NCI-H774 (cell line): Measurements from ENCODE around the gene PRSS23.
"Not testable (repeated sequence)": the region's sequence is repeated elsewhere in the genome, so short reads cannot be mapped to it uniquely, and the experiment has no call there.

Experiments
- DNase-seq: peaks from one replicate; lab custom pipeline; 2025; lab: John Stamatoyannopoulos, UW

Gene PRSS23, protein sequence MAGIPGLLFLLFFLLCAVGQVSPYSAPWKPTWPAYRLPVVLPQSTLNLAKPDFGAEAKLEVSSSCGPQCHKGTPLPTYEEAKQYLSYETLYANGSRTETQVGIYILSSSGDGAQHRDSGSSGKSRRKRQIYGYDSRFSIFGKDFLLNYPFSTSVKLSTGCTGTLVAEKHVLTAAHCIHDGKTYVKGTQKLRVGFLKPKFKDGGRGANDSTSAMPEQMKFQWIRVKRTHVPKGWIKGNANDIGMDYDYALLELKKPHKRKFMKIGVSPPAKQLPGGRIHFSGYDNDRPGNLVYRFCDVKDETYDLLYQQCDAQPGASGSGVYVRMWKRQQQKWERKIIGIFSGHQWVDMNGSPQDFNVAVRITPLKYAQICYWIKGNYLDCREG

DNA sequence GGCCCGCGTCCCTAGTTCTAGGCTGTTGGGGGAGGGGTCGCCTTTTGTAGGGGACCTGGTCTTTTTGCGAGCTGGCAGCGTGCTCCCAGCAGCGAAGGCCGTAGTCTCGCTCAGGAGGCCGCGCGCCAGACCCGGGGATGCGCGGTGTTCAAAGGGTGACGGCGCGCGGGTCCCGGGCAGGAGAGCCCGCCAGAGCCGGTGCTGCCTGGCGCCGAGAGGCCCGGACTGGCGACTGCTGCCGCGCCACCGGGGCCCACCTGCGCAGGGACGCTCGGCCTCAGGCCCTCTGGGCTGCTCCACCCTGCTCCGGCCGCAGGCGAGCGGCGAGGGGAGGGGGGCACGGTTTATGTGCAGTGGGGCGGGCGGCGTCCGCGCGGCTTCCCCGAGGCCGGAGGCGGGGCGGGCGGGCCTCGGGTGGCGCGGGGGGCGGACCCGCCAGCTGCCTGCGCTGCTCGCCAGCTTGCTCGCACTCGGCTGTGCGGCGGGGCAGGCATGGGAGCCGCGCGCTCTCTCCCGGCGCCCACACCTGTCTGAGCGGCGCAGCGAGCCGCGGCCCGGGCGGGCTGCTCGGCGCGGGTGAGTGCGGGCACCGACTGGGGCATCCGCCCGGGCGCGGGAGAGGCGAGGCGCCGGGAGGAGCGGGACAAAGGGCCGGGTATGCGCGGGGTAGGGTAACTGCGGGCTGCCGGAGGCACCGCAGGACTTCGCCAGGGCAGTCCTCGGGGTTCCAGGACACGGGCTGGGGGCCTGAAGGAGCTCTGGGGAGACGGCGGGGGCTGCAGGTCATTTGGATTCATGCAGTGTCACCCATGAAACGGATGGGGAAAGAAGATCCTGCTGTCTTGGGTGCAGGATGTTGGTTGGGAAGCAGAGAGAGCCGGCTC lies at the start of gene PRSS23:
PRSS23 (plus strand) TSS at position 467 of the 884 bp plus-strand sequence. CDS start 7,102 bp downstream, outside the sequence.
- peak; percentile 73 for DNase-seq

DNA sequence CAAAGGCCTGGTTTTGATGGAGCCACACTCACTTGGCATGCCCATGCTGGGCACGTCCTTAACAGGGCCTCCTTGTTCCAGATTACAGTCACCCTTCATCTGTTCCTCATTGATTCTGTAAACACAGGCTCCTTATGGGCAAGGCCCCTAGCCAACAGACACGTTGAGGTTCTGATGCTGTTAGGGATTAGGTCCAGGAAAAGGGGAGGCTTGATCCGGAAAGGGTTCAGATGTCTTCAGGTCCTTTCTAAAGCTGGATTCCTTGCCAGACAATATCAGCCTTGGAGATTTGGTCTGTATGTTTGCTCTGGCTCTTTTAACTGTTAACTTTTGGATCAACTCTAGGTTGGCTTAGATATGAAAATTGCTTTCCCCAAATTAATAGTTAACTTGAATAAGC lies 46.9 kb upstream of the PRSS23 start:
- DNase-seq = no peak

DNA sequence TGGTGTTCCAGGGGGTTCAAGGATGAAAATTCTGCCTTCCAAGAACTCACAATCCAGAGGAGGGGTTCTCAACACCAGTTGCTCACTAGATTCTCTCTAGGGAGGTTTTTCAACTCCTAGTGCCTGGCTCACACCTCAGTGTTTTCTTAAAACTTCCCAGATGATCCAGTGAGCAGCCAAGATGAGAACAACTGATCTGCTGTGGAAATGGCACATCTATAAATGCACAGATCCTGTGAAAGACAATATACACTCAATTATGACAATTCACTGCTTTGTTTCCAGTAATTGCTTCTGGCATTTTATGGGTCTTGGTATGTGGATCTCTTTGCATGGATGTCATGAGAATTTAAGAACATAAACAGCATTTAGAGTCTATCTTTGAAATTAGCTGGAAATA lies 45.2 kb upstream of the PRSS23 start:
- DNase-seq = no peak

DNA sequence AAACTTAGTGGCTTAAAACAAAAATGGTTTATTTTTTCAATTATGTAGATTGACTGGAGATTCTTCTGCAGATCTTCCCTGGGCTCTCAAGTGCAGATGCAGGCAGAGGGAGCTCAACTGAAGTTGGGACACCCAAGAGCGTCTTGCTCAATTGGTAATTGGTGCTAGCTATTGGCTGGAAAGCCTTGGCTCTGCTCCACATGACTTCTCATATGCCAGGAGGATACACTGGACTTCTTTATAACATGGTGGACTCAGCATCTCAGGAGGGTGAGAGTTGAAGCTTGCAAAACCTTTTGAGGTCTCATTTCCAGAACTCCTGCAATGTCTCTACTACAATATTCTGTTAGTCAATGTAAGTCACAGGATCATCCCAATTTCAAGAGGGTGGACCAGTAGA lies 42.2 kb upstream of the PRSS23 start:
- DNase-seq = no peak

DNA sequence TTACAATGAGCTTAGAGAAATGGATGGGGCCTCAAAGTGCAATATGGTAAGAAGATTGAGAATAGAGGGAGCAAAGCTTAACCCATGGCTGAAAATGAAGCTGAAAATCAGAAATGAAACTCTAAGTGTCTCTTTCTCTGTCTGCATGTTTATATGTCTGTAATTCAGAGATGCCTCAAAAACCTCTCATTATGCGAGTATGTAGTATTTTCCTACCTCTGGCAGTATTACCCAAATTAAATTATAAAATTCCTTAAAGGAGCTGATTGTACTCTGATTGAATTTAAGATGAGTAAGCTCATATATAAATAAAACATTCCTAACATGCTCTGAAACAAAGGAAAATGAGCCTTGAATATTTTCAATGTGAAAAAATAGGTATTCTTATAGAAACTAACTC lies 39.8 kb upstream of the PRSS23 start:
- DNase-seq = no peak

DNA sequence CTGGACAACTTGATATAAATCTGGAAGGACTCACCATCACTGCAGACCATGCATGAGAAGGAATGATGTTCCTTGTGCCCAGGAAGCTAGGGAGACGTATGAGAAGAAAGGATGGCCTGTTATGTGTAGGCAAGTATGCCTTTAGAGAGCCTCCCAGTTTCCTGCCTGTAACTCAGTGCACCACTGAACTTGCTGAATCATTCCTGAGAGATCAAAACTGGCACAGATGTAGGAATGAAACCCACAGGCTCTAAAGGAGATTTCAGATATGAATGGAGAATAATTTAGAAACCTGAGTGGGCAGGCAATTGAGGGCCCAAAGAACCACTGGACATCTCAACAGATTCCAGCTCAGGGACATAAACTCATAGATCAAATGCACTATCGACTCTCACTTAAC lies 38.4 kb upstream of the PRSS23 start:
- no peak for DNase-seq

DNA sequence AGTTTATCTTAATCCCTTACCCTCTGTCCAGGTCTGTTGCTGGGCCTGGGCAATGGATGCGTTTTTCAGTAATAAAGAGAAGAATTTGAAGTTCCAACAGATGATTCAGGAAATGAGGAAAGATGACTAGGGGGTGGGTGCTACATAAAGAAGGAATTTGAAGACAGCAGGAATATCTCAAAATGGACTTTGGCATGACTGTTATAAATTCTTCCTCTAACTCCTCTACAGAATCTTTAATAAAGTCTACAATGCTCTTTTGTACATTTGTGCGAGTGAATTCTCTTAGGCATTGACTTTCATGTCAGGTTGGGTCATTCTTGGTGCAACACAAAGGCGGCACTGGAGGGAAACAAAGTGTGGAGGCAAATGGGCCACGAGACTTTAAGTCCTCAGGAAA lies 35.1 kb upstream of the PRSS23 start:
- DNase-seq = no peak

DNA sequence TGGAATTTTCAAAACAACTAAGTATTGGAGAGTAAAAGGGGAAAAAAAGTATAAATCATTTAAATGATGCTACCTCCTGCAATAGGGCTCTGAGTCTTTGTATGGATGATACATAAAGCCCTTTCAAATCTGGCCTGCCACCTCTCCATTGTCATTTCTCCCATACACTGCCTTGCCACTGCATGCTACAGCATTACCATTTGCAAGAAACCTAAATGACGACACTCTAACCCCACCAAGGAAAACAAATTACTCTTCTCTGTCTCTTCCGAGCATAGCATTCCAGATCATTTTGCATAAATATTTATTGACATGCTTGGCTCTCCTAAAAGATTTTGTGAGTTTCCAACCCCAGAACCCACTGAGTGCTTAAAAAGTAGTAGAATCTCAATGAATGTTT lies 34.5 kb upstream of the PRSS23 start:
- DNase-seq = no peak

DNA sequence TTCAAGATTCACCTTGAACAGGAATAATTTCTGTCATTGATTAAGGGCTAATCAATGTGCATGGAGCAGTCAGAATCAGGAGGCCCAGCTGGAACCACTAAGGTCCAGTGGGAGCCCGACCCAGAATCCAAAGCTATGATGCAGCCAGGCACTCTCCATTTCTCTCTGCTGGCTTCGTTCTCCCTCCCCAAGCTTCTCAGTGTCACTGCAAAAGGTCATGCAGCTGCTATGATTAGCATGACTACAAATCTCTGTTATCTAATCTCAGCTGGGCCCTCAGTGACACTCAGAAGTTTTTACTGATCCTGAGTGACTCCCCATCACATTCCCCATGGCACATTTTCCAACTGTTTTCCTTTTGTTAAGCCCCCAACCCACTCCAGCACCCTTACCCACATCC lies 31.1 kb upstream of the PRSS23 start:
- DNase-seq = no peak

DNA sequence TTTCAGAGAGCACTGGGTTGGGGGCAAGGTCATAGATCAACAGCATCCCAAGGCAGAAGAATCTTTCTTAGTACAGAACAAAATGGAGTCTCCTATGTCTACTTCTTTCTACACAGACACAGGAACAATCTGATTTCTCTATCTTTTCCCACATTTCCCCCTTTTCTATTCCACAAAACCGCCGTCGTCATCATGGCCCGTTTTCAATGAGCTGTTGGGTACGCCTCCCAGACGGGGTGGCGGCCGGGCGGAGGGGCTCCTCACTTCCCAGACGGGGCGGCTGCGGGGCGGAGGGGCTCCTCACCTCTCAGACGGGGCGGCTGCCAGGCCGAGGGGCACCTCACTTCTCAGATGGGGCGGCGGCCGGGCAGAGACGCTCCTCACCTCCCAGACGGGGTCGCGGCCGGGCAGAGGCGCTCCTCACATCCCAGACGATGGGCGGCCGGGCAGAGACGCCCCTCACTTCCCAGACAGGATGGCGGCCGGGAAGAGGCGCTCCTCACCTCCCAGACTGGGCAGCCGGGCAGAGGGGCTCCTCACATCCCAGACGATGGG lies 29.8 kb upstream of the PRSS23 start:
- DNase-seq = not testable (repeated sequence)

DNA sequence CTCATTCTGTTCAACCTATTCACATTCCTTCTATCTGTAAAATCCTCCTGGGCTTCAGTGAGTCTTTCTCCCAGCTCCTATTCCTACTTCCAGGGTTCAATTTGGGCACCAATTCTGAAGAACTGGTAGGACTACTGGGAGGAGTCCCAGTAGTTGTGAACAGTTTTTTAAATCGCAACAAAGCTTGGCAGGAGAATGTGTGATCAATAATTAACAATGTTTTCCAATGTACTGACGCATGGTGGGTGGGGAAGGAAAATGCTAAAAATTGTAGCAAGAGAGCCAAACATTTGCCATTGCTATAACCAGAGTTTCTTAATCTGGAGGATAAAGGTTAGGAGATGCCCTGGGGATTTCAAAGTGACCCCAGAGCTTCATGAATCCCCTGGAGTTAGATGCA lies 27.3 kb upstream of the PRSS23 start:
- no peak for DNase-seq

DNA sequence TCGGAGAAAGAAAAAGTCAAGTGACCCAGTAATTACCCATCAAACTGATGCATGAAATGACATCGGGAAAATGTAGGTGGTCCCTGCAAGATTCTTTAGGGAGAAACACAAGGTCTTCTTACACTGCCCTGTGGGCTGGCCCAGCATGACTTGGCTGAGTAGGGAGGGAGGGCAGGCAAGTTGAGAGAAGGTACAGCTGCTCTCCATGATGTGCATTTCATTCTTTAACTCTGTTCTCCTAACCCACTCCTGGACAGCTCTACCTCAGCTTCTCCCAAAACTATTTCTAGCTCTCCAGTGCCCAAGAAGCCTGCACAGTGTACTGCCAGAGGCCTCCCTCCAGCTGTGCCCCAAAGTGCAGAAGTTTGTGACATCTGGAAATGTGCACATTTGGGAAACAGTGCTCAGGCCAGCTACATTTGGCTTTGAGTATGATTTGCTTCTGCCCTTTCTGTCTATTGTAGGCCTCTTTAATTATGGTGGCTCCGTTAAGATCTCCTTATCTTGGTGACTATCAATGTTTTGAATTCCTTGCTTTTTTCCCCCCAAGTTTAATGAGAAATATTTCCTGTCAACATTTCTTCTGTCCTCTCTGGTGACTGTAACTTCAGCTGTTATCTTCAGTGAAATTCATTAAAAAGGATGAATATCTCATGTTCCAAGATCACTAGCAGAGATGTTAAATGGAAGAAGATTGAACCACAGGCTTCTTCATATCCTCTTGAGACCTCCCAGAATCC lies 26.7 kb upstream of the PRSS23 start:
- DNase-seq = no peak

DNA sequence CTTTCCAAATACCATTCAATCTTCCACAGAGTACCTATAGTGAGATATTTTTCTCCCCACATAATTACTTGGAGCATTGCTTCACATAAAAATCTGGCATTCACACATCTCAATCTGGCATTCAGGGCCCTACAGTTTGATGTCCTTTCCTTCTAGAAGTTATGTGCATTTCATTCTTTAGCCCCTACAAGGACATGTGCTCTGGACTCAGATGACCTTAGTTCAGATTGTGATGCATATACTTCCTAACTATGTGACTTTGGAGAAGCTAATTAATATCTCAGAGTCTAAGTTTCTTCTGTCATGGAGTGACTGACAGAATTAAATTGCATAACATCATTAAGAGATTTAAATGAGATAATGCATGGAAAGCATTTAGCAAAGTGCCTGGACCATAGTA lies 25.9 kb upstream of the PRSS23 start:
- DNase-seq = no peak

DNA sequence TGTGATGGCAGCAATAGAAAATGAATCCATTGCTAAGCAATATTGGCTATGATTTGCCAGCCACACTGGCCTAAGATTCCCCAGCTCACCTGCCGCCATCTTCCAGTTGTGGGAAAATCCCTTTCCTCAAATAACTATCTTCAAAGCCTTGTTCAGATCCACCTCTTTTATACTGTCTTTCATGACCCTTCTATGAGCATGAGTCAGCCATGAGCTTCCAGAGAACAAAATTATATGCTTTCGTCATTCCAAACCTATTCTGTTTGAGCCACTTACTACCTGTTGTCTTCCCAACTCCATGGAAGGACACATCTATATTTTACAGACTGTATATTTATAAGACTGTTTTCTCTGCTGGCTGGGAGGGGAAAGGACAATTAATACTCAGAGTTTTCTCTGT lies 25.0 kb upstream of the PRSS23 start:
- DNase-seq = no peak

DNA sequence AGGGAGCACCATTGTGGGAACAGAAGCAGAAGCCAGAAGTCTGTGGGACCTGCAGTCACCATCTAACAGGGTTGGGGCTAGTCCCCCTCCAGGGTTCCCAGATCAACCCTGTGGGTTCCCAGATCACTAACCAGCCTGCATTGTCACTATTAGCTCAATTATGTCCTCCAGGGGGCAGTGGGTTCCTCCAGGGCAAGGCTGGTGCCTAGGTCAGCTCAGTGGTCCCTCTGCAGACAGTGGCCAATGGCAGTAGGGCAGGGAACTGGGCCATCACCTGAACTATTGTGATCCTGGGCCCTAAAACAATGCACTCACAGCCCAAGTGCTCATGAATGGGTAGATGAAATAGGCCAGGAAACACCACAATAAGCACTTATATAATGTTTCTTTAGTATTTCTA lies 18.8 kb upstream of the PRSS23 start:
- DNase-seq = no peak

DNA sequence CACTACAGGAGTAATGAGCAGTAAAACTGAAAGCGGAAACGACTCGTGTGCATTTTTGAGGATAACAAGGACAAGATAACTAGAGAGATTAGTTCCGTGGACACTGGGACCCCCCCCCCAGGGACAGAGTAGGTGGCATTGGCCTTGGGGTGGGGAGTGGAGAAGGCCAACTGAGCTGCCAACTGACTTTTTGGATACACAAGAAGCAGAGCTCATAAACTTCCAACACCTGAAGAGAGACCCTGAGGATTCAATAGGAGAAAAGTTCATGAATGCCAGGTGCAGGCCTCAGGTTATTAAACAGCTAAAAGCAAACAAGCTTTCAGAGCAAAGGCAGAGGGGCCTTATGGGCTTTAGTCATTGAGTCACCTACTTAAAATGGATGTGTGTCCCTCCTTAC lies 17.6 kb upstream of the PRSS23 start:
- no peak for DNase-seq

DNA sequence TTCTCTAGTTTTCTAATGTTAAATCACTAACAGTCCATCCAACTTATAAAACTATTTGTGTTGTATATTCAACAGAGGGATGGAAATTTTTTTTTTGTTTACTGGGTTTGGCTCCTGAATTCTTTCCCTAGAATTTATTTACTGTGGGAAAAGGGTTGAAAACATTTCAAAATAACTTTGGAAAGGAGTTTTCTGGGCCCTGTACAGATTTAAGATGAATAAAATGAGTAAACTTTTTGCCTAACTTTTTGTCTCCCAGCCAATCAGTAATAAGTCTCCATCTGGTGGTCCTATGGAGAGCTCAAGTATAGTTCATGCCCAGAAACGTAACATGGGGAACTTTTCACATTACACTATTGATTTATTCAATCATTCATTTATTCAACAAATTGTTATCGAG lies 16.7 kb upstream of the PRSS23 start:
- no peak for DNase-seq

DNA sequence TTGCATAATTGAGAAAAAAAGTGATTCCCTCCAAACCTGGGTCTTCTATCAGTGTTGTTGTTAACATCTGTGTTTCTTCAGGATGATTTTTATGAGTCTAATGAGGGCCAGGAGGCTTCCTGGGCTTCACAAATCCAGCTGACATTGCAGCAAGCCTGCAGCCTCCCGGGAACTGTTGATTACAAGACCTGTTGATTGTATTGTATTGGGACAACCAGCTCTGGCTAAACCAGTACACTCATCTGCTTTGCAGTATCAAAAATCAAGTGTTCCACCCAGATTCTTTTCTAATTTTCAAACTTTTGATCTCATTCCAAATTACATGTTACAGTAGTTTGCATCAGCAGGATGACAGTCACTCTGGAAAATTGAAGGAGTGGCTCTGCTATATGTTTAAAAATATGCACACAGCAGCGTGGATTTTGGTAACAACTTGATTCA lies 16.1 kb upstream of the PRSS23 start:
- no peak for DNase-seq

DNA sequence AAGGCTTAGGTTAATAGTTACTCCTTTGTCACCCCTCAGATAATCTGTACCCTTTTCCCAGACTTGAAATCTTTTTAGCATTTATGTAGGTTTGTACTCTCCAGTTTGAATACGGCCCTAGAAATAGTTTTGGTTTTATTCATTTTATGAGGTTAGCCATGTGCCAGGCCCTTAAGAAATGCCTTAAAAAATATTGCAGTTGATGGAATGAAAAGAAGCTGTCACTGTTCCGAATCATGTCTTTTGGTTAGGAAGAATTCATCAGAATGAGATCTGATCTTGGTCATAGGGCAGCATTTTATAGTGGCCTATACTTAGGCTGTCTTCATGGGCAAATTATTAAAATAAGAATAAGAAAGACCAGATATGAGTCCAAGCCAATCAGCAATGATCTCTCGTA lies 14.8 kb upstream of the PRSS23 start:
- no peak for DNase-seq

DNA sequence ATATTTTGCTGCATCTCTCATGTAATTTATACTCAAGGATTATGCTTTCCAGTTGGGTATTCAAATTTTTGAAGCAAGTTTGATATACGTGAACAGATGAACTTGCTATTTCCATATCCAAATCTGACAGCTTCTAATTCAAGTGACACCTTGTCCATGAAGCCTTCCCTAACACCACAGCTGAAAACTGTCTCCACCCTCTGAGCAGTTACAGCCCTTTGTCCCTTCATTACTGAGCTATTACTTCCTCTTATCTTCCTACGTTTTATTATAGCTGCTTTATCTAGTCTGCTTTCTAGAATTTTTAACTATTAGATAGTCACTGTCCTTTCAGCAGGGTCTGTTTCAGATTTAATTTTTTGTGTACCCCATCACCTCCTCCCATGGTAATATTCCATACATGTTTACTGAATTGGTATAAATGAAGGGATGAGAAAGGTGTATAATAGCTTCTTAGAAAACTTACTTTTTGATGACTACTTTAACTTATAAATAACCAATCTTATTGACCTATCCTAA lies 13.3 kb upstream of the PRSS23 start:
- no peak for DNase-seq

DNA sequence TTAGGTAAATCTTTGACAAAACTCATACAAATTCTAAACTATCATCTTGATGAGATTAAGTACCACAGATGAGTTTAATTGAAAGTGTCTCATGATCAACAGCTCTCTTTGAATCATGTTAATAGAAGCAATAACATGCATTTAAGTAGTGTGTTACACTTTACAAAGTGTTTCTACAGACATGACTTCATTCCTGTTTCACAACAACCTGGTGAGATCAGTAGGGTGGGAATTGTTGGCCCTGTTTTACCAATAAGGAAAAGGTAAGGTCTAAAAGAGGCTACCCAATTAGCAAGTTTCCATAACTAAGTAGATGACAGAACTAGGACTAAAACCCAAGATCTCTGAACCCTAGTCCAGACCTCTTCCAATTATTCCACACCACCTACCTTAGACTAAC lies 12.7 kb upstream of the PRSS23 start:
- no peak for DNase-seq

DNA sequence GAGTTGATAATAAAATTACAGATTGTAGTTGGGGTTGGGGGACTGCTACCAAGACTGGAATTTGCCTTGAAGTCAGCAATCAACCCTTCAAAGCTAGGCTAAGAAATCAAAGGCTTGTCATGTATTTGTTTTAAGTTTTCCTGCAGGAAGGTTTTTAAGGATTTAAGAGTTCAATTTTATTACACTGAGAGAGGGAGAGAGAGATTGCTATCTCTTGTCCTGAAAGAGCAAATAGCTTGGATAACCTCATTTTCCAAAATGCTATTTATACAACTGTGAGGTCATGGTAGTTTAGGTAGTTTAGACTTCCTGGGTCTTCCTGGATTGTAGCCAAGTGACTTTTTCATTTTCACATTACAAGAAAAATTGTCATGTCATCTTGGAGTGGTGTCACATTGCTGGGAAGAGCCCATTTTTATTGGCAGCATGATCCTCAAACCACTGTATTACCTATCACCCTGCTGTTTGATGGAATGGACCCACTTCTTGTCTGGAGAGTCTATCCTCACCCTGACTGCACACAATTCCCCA lies 10.1 kb upstream of the PRSS23 start:
- no peak for DNase-seq
